CD4-positive, CD25-positive, alpha-beta regulatory T cell (primary cell): ENCODE measurements around the gene CRELD2. TPM values are rescaled to one million over a fixed set of nuclear protein-coding genes. Genes with fewer than 3 reads are reported as not detected.
"Not testable (repeated sequence)": the region's sequence is repeated elsewhere in the genome, so short reads cannot be mapped to it uniquely, and the experiment has no call there.

ENCODE experiments used
- ATAC-seq, 2 donors: fragments of 150-1000 bp; cut with Tn5 transposase; one replicate each; pipeline ENCODE4 v1.10.0; 2021; ENCODE audit warnings: low read depth in 2 of 2, moderate number of reproducible peaks in 2 of 2, moderate library complexity in 1 of 2
- DNase-seq, 3 donors: peaks; one replicate each; pipeline versions ENCODE4 v3.0.0 to v3.0.0-alpha.2; 2012 to 2022; ENCODE audit warnings: mixed read lengths in 1 of 3
- H3K27ac ChIP-seq: one replicate; pipeline ENCODE4 v1.7.0; 2013; ENCODE audit warnings: mild to moderate bottlenecking, low read length; ENCODE audit not compliant: insufficient read depth, poor library complexity, severe bottlenecking
- H3K27me3 ChIP-seq: one replicate; pipeline ENCODE4 v1.7.0; 2013; ENCODE audit warnings: low read length; ENCODE audit not compliant: control insufficient read depth, insufficient read depth
- H3K36me3 ChIP-seq: one replicate; pipeline ENCODE4 v1.7.0; 2013; ENCODE audit warnings: mild to moderate bottlenecking, low read length, moderate library complexity; ENCODE audit not compliant: control insufficient read depth, insufficient read depth
- H3K4me1 ChIP-seq: 2 replicates; pipeline ENCODE4 v1.7.0; 2013; ENCODE audit warnings: mild to moderate bottlenecking, low read length; ENCODE audit not compliant: insufficient read depth, control insufficient read depth, poor library complexity, severe bottlenecking
- H3K4me3 ChIP-seq: one replicate; pipeline ENCODE4 v1.7.0; 2013; ENCODE audit warnings: low read depth, mild to moderate bottlenecking, low read length, moderate library complexity
- H3K9me3 ChIP-seq, 2 experiments: 1 replicate in 1 of 2; 2 replicates in 1 of 2; pipeline ENCODE4 v1.7.0; 2013; ENCODE audit warnings: low read length in 2 of 2, mild to moderate bottlenecking in 1 of 2, moderate library complexity in 1 of 2; ENCODE audit not compliant: control insufficient read depth in 2 of 2
- H3K27ac Mint-ChIP-seq, 3 donors: one replicate each; pipeline ENCODE4 v1.8.0; 2020 to 2022; ENCODE audit warnings: mild to moderate bottlenecking in 3 of 3, mixed read lengths in 3 of 3, moderate library complexity in 2 of 3
- H3K27me3 Mint-ChIP-seq: one replicate; pipeline ENCODE4 v1.8.0; 2022; ENCODE audit warnings: mild to moderate bottlenecking, mixed read lengths
- H3K36me3 Mint-ChIP-seq: one replicate; pipeline ENCODE4 v1.8.0; 2020; ENCODE audit warnings: mixed read lengths
- H3K4me1 Mint-ChIP-seq, 4 donors: one replicate each; pipeline ENCODE4 v1.8.0; 2020 to 2022; ENCODE audit warnings: mixed read lengths in 4 of 4, mild to moderate bottlenecking in 1 of 4
- H3K4me3 Mint-ChIP-seq, 4 donors: one replicate each; pipeline ENCODE4 v1.8.0; 2020 to 2022; ENCODE audit warnings: mild to moderate bottlenecking in 4 of 4, mixed read lengths in 4 of 4, moderate library complexity in 3 of 4
- H3K9me3 Mint-ChIP-seq, 7 donors: one replicate each; pipeline ENCODE4 v1.8.0; 2020 to 2022; ENCODE audit warnings: mixed read lengths in 7 of 7, mild to moderate bottlenecking in 3 of 7, moderate library complexity in 2 of 7
- polyA plus RNA-seq, 4 donors: library from polyadenylated mRNA; unstranded; fragments of 300-500 nt; fragmentation: Illumina TruSeq; gene quantifications; one replicate each; pipeline ENCODE4 v1.2.3, GENCODE V29; 2021
- total RNA-seq: library from RNA; stranded (reverse); gene quantifications from one replicate; pipeline ENCODE4 v1.2.3, GENCODE V29; 2022

Gene CRELD2
- total and polyA plus RNA-seq, 5 donors from 2014 or later: 22.4 to 38.2 (median 37.8) TPM

- no peak overlapping the region for H3K27ac Mint-ChIP-seq
These were observed 25.0 kb downstream of the CRELD2 start for GRCh38 chr22:49943405-49943765.

GRCh38 chr22:49943771-49944398, 25.5 kb downstream of the CRELD2 start:
- DNase-seq: no peak
- no peak overlapping the region for H3K27ac Mint-ChIP-seq
- Histone ChIP-seq H3K27ac (peak overlapping the region; percentile 88), H3K36me3 (no peaks in the 10 kb centered on the region), H3K4me1 (peaks cover 12% of the 10 kb centered on the region), H3K27me3 (no peaks in the 10 kb centered on the region), H3K9me3 (no peaks in the 10 kb centered on the region), H3K4me3 (no peak overlapping the region)
- peaks cover 4 to 25% (median 11%) of the 10 kb centered on the region in 4 donors for H3K4me1 Mint-ChIP-seq
- H3K27me3 Mint-ChIP-seq: no peaks in the 10 kb centered on the region
- H3K9me3 Mint-ChIP-seq: peaks cover 0 to 2% (median 0%) of the 10 kb centered on the region in 7 donors
- H3K4me3 Mint-ChIP-seq: peak overlapping the region in 1 of 4 donors; percentile 65
- ATAC-seq: peak in 1 of 2 donors; percentile 30
- H3K36me3 Mint-ChIP-seq: no peaks in the 10 kb centered on the region

More at GRCh38 chr22:49943405-49943765, 25.0 kb downstream of the CRELD2 start:
- peak overlapping the region; percentile 29 for H3K27ac ChIP-seq
- H3K4me1 Mint-ChIP-seq: peaks cover 4 to 27% (median 11%) of the 10 kb centered on the region in 4 donors
- no peak overlapping the region for H3K4me3 ChIP-seq
- ATAC-seq (no peak), DNase-seq (no peak)
- H3K4me3 Mint-ChIP-seq: peak overlapping the region in 1 of 4 donors; percentile 65
- H3K4me1 ChIP-seq: peaks cover 12% of the 10 kb centered on the region
- H3K9me3 ChIP-seq: no peaks in the 10 kb centered on the region
- no peaks in the 10 kb centered on the region for H3K36me3 Mint-ChIP-seq
- no peaks in the 10 kb centered on the region for H3K27me3 ChIP-seq
- peaks cover 0 to 2% (median 0%) of the 10 kb centered on the region in 7 donors for H3K9me3 Mint-ChIP-seq
- H3K36me3 ChIP-seq: no peaks in the 10 kb centered on the region
- no peaks in the 10 kb centered on the region for H3K27me3 Mint-ChIP-seq

GRCh38 chr22:49944399-49944891, 26.0 kb downstream of the CRELD2 start:
- DNase-seq (no peak), ATAC-seq (peak in 1 of 2 donors; percentile 11)
- Mint-ChIP-seq H3K27ac (peak overlapping the region in 1 of 3 donors; percentile 36), H3K27me3 (no peaks in the 10 kb centered on the region), H3K4me3 (no peak overlapping the region), H3K4me1 (peaks cover 4 to 22% (median 11%) of the 10 kb centered on the region in 4 donors), H3K36me3 (no peaks in the 10 kb centered on the region), H3K9me3 (peaks cover 0 to under 1% (median 0%) of the 10 kb centered on the region in 7 donors)
- no peaks in the 10 kb centered on the region for H3K27me3 ChIP-seq
- H3K36me3 ChIP-seq: no peaks in the 10 kb centered on the region
- H3K9me3 ChIP-seq: no peaks in the 10 kb centered on the region
- peak overlapping the region; percentile 88 for H3K27ac ChIP-seq
- peaks cover 12% of the 10 kb centered on the region for H3K4me1 ChIP-seq
- no peak overlapping the region for H3K4me3 ChIP-seq

GRCh38 chr22:49945042-49945794, 26.8 kb downstream of the CRELD2 start:
- H3K9me3 ChIP-seq, H3K36me3 Mint-ChIP-seq, H3K9me3 Mint-ChIP-seq, H3K36me3 ChIP-seq, H3K27me3 Mint-ChIP-seq, H3K27me3 ChIP-seq, H3K4me3 ChIP-seq: not testable (repeated sequence)
- H3K27ac Mint-ChIP-seq: peak overlapping the region; percentile 93 to 97 (median 95)
- peaks cover 4 to 22% (median 11%) of the 10 kb centered on the region in 4 donors for H3K4me1 Mint-ChIP-seq
- H3K4me3 Mint-ChIP-seq: peak overlapping the region in 3 of 4 donors; percentile 44 to 75 (median 57)
- H3K27ac ChIP-seq: peak overlapping the region; percentile 88
- ATAC-seq: peak in 1 of 2 donors; percentile 27
- DNase-seq: peak; percentile 52 to 84 (median 81)
- H3K4me1 ChIP-seq: peaks cover 12% of the 10 kb centered on the region

GRCh38 chr22:49946612-49947295, 28.3 kb downstream of the CRELD2 start:
- H3K27me3 ChIP-seq: no peaks in the 10 kb centered on the region
- H3K36me3 ChIP-seq: no peaks in the 10 kb centered on the region
- Mint-ChIP-seq H3K27me3 (no peaks in the 10 kb centered on the region), H3K27ac (peak overlapping the region; percentile 41 to 95 (median 93)), H3K4me1 (peaks cover 4 to 20% (median 7%) of the 10 kb centered on the region in 4 donors), H3K4me3 (peak overlapping the region in 1 of 4 donors; percentile 21), H3K36me3 (no peaks in the 10 kb centered on the region), H3K9me3 (no peaks in the 10 kb centered on the region)
- H3K4me3 ChIP-seq: no peak overlapping the region
- H3K9me3 ChIP-seq: no peaks in the 10 kb centered on the region
- ATAC-seq (no peak), DNase-seq (no peak)
- H3K27ac ChIP-seq: peak overlapping the region; percentile 88
- H3K4me1 ChIP-seq: peaks cover 12% of the 10 kb centered on the region

GRCh38 chr22:49947296-49947622, 28.8 kb downstream of the CRELD2 start:
- Mint-ChIP-seq H3K9me3 (no peaks in the 10 kb centered on the region), H3K4me1 (peaks cover 4 to 20% (median 7%) of the 10 kb centered on the region in 4 donors), H3K27ac (no peak overlapping the region), H3K27me3 (no peaks in the 10 kb centered on the region), H3K4me3 (no peak overlapping the region), H3K36me3 (no peaks in the 10 kb centered on the region)
- Histone ChIP-seq H3K4me3 (no peak overlapping the region), H3K4me1 (peaks cover 12% of the 10 kb centered on the region), H3K36me3 (no peaks in the 10 kb centered on the region), H3K9me3 (no peaks in the 10 kb centered on the region), H3K27ac (no peak overlapping the region), H3K27me3 (no peaks in the 10 kb centered on the region)
- DNase-seq (no peak), ATAC-seq (no peak)

- Mint-ChIP-seq H3K36me3 (no peaks in the 10 kb centered on the region), H3K4me1 (peaks cover 4 to 20% (median 7%) of the 10 kb centered on the region in 4 donors), H3K9me3 (no peaks in the 10 kb centered on the region), H3K4me3 (no peak overlapping the region), H3K27me3 (no peaks in the 10 kb centered on the region), H3K27ac (peak overlapping the region in 1 of 3 donors; percentile 42)
- DNase-seq: no peak
- Histone ChIP-seq H3K36me3 (no peaks in the 10 kb centered on the region), H3K27me3 (no peaks in the 10 kb centered on the region), H3K4me1 (peaks cover 12% of the 10 kb centered on the region), H3K4me3 (no peak overlapping the region), H3K27ac (no peak overlapping the region), H3K9me3 (no peaks in the 10 kb centered on the region)
- ATAC-seq: no peak
These were observed 29.9 kb downstream of the CRELD2 start for GRCh38 chr22:49948116-49948957.
